GM12801 (cell line): ENCODE measurements around the gene USF2.

Experiments used
- CTCF ChIP-seq: IDR thresholded peaks from one replicate; pipeline ENCODE4 v1.5.1; 2011; ENCODE audit warnings: control low read depth; ENCODE audit not compliant: insufficient read length; ENCODE audit errors: extremely low read depth

USF2 gene

GRCh38 chr19:35294859-35295791, 26.4 kb downstream of the USF2 start:
- TF ChIP-seq CTCF: no peak

- no peak for TF ChIP-seq CTCF
These were observed 27.2 kb downstream of the USF2 start for GRCh38 chr19:35295792-35296462.

- TF ChIP-seq CTCF: no peak
These were observed 28.1 kb downstream of the USF2 start for GRCh38 chr19:35296644-35297514.

- no peak for TF ChIP-seq CTCF
These were observed 28.7 kb downstream of the USF2 start for GRCh38 chr19:35297515-35297848.

GRCh38 chr19:35297922-35298321, 29.2 kb downstream of the USF2 start:
- no peak for TF ChIP-seq CTCF

- no peak for TF ChIP-seq CTCF
These were observed 29.8 kb downstream of the USF2 start for GRCh38 chr19:35298561-35298972.
